Islet precursor cell (in vitro differentiated cells): ENCODE measurements around the gene HOXD10.

ENCODE experiments used
- DNase-seq: peaks from one replicate; pipeline ENCODE4 v3.0.0-alpha.2; 2018

Gene HOXD10

DNA sequence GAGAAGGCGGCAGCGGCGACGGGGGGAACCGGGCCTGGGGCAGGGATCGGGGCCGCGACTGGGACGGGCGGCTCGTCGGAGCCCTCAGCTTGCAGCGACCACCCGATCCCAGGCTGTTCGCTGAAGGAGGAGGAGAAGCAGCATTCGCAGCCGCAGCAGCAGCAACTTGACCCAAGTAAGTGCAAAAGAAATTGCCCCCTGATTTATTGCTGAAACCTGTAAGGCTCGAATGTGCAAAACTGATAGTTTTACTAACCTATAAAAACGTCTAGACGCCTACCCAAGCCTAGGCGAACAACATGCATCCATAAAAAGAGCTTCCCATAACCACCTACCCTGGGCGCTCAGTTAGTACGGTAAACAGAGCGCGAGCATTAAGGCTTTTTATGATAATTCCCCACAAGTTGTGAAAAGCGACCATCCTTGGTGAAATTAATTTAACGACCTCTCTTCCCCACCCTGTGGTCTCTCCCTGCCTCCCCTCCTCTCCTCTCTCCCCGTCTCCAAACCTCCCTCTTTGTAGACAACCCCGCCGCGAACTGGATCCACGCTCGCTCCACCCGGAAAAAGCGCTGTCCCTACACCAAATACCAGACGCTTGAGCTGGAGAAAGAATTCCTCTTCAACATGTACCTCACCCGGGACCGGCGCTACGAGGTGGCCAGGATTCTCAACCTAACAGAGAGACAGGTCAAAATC is 7.0 kb downstream of the HOXD10 start:
- DNase-seq, result no peak

DNA sequence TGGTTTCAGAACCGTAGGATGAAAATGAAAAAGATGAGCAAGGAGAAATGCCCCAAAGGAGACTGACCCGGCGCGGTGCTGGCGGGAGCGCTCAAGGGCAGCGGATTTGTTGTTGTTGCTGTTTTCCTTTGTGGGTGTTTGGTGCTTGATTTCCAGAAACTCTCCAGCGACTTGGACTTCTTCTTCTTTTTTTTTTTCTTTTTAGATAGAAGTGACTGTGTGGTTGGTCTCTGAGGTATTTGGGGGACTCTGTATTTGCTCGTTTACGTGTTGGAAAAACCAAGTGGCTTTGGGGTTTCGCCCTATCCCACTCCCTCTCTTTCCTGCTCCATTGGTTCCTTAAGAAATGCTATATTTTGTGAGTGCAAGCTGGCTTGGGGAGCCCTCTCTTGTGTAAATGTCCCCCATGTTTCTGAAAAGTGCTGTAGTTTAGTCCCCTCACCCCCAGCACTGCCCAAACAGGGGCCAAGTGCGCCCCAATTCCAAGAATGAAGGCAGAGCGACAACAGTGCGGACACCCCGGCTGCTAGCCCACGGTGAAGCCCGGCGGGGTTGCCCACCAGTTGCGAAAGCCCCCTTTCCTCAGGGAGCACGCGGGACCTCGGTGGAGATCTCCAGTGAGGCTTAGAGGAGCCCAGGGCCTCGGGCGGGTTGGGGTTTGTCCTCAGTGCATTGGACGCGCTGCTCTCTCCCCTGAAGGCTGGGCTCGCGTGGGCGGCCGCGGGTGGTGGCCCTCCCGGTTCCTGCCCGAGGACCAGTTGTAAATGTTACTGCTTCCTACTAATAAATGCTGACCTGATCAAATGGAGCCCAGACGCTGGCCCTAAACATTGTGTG is 7.8 kb downstream of the HOXD10 start:
- no peak for DNase-seq

DNA sequence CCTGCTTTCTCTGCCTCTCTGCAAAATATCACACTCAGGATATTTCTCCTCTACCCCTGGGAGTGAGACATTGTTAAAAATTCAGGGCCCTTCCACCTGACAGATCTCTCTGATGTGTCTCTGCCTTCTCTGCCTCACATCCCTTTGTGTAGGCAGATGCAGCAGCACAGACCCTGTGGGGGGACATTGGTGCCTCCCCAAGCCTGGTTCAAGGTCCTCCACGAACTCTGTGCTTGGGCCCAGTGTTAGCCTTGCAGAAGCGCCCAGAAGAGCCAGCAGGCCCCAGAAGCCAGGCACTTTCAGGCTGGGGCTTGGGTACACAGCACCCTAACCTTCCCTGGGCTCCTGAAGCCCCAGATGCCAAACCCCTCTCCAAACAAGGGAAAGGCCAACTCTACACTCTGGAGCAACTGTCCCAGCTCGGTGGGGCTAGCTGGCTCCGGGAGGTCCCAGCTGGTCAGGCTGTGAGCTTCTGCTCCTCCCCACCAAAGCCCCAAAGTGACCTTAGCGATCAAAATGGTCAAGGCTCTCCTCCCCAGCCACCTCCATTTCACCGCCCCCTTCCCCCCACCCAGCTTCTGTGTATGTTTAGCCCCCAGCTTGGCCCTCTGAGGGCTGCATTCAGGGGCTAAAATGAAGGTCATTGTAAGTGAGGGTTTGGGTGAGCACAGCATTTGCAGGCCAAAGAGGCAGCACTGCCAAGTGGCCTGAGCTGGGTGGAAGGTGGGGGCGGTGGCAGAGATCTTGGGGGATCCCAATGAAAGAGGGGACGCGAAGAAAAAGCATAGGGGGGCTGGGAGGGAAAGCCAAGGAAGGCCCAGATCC is 8.6 kb downstream of the HOXD10 start:
- no peak for DNase-seq

DNA sequence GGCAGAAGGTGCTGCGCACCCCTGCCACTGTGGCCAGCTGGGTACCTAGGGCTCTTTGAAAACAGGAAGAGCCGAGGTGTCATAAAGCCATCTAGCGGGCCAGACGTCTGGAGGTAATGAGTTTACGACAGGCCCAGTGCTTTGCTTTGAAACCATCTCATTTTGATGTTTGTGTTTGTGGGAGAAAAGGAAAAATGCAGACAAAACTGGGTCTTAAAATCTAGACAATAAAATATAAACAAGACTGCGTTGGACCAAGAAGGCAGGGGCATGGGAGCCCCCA is 9.1 kb downstream of the HOXD10 start:
- peak; percentile 71 for DNase-seq

DNA sequence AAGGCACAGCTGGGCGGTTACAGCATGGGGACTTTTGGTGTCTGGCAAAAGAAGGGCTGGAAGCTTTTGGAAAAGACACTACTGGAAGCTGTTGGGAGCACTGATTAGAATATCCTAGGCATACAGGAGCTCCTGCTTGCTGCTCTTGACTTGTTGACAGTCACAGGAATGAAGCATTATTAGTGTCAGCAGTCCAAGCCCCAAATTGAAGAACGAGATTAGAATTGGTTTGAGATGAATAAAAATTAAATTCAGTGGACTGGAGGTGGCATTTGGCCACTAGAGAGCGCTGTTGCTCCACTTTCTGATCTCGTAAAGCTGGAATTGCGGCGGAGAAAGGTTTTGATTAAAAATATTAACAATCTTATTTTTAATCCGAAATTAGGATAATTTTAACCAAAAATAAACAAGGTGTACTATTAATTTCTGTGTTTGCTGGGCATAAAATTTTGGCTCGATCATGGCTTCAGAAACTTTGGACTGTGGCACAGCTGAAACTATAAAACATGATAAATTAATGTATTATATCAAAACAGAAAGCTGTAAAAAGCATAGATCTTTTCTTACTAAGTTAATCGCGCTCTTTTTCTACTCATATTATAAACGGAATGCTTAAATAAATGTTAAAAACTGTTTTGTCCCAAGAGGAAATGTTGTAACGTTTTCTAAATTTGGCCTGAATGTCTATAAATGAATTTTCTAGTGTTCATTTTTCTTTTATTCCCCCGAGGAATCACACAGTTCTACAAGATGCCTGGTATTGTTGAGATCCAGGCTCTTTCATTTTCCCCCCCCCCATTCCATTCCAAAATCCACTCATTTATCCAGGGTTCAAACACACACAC is 10.6 kb downstream of the HOXD10 start:
- DNase-seq, result peak; percentile 54

DNA sequence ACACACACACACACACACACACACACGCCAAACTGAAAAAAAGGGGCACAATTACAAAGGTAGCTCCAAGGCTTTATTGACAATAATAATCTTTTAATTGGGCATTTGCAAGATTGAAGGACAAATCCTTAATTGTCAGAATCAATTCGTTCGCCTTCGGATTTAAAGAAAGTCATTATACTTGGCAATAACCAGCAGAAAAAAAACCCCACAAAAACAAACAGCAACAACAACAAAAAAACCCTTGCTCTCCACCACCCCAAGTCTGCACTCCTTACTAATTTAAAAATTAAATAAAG is 11.1 kb downstream of the HOXD10 start:
- no peak for DNase-seq

DNA sequence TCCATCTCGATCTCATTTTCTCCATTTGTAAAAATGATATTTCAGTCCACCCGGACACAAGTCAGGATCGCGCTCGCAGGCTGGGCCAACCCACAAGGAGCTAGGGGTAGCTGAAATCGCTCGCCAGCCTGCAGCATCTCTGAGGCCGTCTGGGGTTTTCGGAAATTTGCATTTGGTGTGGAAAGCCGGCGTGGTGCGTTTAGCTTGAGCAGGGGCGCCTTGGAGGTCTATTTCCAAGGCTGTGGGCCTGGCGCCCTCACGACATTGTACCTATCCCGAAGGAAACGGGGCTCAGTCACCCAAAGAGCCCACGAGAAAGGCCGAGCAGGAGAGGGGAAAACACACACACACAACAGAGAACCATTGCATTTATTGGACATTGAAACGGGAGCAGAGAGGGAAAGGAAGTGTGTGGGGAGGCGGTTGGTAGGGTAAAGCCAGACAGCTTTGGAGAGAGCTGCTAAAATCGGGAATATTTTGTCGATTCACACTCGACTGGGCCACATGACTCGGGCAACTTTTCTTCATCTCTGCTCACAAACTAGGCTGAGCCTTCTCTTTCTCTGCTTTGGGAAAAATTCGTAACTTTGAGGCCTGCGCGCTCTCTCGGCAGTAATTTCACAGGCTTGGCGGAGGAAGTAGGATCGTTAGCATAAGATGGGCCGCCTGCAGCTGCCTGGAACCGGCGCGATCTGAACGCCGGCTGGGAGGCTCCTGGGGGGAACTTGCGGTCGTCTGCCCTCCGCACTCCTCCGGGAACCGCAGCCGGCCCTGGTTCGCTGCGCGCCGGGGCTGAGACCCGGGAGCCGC is 11.8 kb downstream of the HOXD10 start:
- peak; percentile 62 for DNase-seq

DNA sequence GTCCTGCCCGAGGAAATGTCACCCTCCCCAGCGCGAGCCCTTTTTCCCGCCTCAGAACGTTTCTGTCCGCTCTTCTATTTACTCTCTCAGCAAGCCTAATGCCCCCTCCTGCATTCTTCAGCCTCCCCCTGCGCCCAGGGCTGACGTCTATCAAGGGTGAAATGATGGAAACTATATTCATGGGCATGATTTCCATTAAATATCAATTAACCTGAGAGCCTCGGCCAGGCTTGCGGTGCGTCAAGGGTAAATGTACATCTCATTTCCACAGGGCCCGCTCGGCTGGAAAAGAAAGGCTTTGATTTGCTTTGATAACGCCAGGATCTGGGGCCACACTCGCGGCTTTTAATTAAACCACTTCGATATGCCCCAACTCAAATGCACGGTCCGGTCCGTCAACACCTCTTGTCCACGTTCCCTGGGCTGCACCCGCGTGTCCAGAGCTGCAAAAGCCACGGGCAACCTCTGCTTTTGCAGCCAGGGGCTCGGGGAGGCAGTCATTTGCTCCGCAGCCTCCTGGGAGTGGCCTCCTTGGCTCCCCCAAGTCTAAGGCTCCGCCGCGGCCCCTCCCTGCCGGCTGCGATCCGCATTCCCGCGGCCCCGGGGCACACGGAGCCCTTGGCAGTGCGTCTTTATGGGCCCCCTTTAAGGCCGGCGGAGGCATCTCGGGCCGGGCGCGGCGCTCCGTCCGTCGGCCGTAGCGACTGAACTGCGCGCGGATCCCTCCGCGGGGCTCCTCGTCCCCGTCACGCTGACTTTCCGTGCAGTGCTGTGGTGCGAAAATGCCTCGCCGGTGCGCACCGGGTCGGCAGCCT is 12.6 kb downstream of the HOXD10 start, which contains the start of gene HOXD8:
Gene HOXD8 (plus strand): TSS at position 724 of the 815 bp plus-strand sequence. CDS start 662 bp downstream, outside the sequence.
- DNase-seq, result peak; percentile 74

DNA sequence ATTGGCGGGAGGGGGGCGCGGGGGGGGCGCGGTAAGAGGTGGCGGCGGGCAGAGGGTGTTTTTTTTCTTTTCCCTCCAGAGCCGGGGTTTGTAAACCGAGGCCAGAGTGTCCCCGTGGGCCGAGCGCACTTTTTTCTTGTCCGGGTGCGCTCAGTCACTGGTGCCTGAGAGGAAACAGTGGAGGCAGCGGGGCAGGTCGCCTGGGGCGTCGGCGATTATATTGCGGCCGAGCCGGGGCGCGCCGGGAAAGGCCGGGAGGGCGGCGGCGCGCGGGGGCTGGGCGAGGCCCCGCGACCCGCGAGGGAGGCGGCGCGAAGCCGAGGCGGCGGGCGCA is 13.2 kb downstream of the HOXD10 start:
- DNase-seq, result no peak

DNA sequence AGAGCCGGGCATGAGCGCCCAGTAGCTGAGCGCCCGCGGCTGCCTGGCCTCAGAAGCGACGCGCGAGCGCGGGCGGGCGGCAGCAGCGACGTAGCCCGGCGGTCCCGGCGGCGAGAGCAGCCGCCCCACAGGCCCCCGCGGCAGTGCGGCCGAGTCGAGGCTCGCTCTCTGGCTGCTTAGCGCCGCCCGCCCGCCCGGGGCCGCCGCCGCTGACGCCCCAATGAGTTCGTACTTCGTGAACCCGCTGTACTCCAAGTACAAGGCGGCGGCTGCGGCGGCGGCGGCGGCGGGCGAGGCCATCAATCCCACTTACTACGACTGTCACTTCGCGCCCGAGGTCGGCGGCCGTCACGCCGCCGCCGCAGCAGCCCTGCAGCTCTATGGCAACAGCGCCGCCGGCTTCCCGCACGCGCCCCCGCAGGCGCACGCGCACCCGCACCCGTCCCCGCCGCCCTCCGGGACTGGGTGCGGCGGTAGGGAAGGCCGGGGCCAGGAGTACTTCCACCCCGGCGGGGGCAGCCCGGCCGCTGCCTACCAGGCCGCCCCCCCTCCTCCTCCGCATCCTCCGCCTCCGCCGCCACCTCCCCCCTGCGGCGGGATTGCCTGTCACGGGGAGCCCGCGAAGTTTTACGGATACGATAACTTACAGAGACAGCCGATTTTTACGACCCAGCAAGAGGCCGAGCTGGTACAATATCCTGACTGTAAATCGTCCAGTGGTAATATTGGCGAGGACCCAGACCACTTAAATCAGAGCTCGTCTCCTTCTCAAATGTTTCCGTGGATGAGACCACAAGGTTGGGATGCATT is 13.8 kb downstream of the HOXD10 start:
- peak; percentile 72 for DNase-seq

DNA sequence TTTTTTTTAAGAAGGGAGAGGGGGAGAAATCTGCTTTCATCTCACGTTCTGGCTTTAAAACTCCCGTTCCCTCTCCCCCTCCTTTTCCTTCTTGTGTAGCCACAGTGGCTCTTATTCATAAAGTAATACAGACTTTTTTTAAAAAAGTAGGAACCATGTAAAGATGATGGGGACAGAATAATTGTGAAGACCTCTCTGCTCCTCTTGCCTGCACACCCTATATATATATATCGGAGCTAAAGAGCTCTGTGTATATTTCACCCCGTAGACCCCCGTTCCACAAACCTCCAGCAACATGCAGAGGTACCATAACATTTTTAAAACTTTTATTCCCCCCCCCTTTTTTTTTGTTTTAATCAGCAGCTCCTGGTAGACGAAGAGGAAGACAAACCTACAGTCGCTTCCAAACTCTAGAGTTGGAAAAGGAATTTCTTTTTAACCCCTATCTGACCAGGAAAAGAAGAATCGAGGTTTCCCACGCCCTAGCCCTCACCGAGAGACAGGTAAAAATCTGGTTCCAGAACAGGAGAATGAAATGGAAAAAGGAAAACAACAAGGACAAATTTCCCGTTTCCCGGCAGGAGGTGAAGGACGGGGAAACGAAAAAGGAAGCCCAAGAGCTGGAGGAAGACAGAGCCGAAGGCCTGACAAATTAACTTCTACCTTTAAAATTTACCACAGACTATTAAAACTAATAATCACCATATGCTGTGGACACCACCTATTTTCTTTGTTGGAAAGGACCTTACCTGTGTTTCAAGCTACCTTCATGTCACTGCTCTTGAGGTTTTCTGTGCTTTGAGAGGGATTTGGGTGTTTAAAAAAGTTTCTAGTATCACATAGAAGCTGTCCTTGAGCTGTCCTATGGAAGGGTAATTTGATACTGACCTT is 14.6 kb downstream of the HOXD10 start:
- no peak for DNase-seq

DNA sequence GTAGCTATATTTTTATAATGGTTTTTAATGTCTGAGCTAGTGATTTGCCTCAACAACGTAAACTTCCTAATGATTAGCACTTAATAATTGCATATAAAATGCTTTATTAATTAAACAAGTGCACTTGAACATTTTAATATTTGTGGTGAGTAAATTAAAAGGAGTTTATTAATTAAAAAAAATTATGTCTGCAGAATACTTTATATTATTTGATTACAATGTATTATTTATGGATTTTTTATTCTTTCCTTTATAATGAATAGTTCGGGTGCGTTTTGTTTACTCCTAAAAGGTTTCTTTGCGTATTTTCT is 15.2 kb downstream of the HOXD10 start:
- no peak for DNase-seq

DNA sequence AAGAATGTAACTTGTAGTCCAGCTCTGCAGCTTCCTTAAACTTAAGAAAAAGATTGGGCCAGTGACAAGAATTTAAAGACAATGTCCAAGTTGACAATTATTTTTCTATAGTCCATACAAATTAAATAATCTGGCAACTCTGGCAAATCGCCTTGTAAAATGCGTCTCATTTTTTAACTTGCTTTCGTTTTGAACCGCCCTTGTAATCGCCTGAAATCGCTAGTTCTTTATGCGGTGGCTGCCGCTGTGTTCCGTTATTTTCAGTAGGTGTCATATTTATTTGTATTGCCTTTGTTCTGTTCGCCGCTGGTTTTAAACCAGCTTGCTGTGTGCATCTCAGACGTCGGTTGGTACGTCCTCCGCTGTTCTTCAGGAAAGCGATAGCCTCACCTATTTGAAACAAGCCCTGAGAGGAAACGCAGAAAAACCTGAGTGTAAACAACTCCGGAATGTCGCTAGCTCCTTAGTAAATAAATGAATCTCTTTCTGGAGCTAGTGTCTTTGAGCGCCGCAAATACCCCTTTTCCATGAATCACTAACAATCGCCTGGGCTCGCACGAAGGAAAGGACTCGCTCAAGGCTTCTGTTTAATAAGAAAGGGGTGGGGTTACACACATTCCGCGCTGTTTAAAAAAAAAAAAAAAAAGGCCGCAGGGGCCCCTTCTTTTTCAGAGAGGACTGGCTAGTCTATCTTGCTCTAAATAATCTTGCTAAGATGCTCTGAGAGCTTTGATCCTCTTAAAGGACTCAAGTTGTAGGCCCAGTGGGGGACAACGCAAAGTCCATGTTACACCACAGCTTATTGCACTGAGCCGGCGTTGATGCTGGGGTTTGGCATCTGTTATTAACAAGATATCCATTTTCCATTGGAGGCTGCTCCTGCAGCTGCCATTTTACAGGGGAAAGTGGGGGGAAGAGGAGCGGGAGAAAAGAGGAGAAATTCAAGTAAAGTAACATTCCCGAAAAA is 15.9 kb downstream of the HOXD10 start:
- no peak for DNase-seq

DNA sequence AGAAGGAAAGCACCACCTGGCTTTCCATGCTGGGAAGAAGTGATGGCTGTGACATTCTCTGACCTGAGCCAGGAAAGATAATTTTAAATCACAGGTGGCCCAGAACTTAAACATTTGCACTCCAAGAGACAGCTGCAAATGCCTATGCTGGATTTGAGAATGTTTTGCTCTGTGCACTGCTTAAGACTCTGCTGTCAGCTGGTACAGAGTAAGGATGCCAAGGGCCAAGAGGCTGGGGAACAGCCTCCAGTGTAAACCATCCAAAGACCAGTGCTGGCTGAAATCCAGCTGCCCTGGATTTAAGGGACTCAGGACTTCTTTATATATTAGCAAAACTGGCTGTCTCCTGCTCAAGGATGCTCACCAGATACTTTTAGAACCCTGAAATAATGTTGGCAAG is 16.8 kb downstream of the HOXD10 start:
- no peak for DNase-seq

DNA sequence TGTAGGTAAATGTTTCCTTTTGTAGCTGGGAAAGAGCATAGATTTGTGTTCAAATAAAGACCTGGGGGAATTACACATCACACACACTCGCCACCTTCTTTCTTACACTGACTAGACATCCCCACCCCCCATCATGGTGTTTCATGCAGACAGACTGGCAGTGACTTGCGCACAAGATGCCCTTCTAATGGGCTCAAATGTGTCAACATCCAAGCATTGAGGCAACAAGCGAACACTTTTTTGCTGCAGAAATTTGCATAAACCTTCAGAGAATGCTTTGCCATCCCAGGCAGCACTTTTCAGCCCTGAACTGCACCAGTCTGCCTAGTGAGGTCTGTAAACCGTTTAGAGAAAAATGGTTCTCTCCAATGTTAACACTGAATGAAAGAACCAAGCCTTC is 17.5 kb downstream of the HOXD10 start:
- DNase-seq, result no peak

DNA sequence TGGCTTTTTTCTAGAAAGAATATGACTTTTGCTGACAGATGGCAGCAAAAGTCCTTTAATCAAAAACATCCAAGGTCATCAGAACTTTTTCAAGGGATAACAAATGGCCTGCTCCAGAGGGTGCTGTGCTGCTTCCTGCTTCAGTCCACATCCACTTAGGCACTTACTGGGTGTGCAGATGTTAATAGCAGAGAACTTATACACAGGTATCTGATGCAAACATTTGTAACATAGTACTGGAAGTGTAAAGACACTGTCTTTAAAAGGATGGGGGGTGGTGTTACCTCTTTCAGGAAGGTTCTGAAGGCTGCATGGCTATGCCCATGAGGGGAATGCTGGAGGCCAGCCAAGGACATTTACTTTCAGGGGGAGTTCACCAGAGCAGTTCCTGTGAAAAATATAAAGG is 18.5 kb downstream of the HOXD10 start:
- DNase-seq, result no peak

DNA sequence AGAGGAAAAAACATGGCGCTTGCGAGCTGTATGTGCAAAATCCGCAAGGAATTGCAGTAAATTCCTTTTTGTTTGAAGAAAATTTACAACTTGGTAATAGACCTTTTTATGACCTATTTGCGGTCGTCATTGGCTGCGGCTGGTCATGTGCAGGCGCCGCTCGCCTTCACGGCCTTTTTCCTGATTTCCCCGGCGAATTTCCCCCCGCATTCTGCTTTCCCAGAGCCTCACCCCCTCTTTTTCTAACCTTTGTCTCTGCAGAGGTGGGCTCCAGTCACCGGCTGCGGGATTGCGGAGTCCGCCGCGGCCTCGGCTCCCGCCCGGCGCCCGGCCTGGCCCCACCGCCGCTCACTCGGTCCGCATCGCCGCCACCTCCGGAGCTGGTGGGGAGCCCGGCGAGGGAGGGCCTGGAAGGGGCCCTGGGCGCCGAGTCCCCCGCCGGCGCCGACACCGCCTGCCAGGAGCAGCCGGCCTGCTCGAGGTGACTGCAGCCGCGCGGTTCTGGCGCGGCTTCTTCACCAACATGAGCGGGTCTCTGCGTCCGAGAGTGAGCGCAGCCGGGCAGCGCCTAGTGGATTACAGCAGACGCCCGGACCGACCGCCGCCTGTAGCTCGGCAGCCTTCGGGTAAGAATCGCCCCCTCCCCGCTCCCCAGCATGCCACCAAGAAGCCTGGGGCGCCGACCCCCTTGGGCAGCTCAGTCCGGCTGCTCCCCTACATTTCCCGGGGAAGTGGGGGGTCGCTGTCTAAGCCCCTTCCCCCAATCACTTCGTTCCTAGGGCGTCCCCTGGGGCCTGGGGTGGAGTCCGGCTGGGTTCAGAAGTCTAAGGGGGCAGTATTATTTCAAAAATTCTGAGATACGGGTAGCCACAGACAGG is 20.0 kb downstream of the HOXD10 start:
- no peak for DNase-seq
